GM23248 (cell line): ENCODE measurements around the gene DEFB131A. TPM values are rescaled to one million over a fixed set of nuclear protein-coding genes. Genes with fewer than 3 reads are reported as not detected.
"Not testable (repeated sequence)": the region's sequence is repeated elsewhere in the genome, so short reads cannot be mapped to it uniquely, and the experiment has no call there.

Source experiments
- DNase-seq: peaks from one replicate; pipeline ENCODE4 v3.0.0-alpha.2; 2015
- H2AFZ ChIP-seq: fragments of 200-600 bp; sonication (generic); 2 replicates; pipeline ENCODE4 v1.6.1; 2016; ENCODE audit warnings: antibody characterized with exemption
- H3F3A ChIP-seq: fragments of 200-600 bp; sonication (generic); 2 replicates; pipeline ENCODE4 v1.6.1; 2016; ENCODE audit warnings: mild to moderate bottlenecking, antibody characterized with exemption, mixed run types; ENCODE audit not compliant: insufficient read depth
- H3K27ac ChIP-seq: fragments of 200-600 bp; sonication (generic); 2 replicates; pipeline ENCODE4 v1.5.1; 2016; ENCODE audit warnings: mild to moderate bottlenecking
- H3K27me3 ChIP-seq: fragments of 200-600 bp; sonication (generic); replicated peaks from 2 replicates; pipeline ENCODE4 v1.6.1; 2016; ENCODE audit warnings: mild to moderate bottlenecking; ENCODE audit not compliant: insufficient read depth
- H3K36me3 ChIP-seq: fragments of 200-600 bp; sonication (generic); 2 replicates; pipeline ENCODE4 v1.6.1; 2016; ENCODE audit warnings: low read depth, mild to moderate bottlenecking
- H3K4me1 ChIP-seq: fragments of 200-600 bp; sonication (generic); 2 replicates; pipeline ENCODE4 v1.6.1; 2016; ENCODE audit warnings: mild to moderate bottlenecking; ENCODE audit not compliant: insufficient read depth
- H3K4me2 ChIP-seq: fragments of 200-600 bp; sonication (generic); one replicate; pipeline ENCODE4 v1.6.1; 2016; ENCODE audit warnings: mild to moderate bottlenecking; ENCODE audit not compliant: unreplicated experiment
- H3K4me3 ChIP-seq: fragments of 200-600 bp; sonication (generic); 2 replicates; pipeline ENCODE4 v1.5.1; 2016; ENCODE audit warnings: mild to moderate bottlenecking
- H3K79me2 ChIP-seq: fragments of 200-600 bp; sonication (generic); 2 replicates; pipeline ENCODE4 v1.6.1; 2016; ENCODE audit warnings: mild to moderate bottlenecking; ENCODE audit not compliant: insufficient read depth
- H3K9ac ChIP-seq: fragments of 200-600 bp; sonication (generic); 2 replicates; pipeline ENCODE4 v1.6.1; 2016; ENCODE audit warnings: mild to moderate bottlenecking
- H3K9me2 ChIP-seq: fragments of 200-600 bp; sonication (generic); 2 replicates; pipeline ENCODE4 v1.6.1; 2016; ENCODE audit warnings: mixed run types, mild to moderate bottlenecking, moderate library complexity; ENCODE audit not compliant: insufficient read depth
- H3K9me3 ChIP-seq: fragments of 200-600 bp; sonication (generic); one replicate; pipeline ENCODE4 v1.6.1; 2017; ENCODE audit warnings: low read depth
- H4K20me1 ChIP-seq: fragments of 200-600 bp; sonication (generic); 2 replicates; pipeline ENCODE4 v1.6.0; 2016; ENCODE audit not compliant: insufficient read depth
- WGBS, 2 experiments: methylation state at CpG; one replicate each; pipeline ENCODE4 v1.1.6; 2015 to 2017; ENCODE audit warnings: low lambda C conversion rate in 2 of 2, low coverage in 1 of 2; ENCODE audit errors: missing lambda C conversion rate in 2 of 2; 5-methylcytosine and 5-hydroxymethylcytosine counted together
- in situ Hi-C: fragments of 300-500 bp; cut with MboI; formaldehyde crosslinking; loops from 2 replicates; pipeline ENCODE4 v1.15.0; 2020
- polyA plus RNA-seq: library from polyadenylated mRNA; unstranded; fragments of >200 nt; fragmentation: Nextera tagmentation; extraction: Ambion mirVana; gene quantifications from 2 replicates; pipeline ENCODE4 v1.2.1, GENCODE V29; 2016
- total RNA-seq: library from RNA; depleted of rRNA; stranded (reverse); fragments of >200 nt; shearing (Covaris generic); gene quantifications from 2 replicates; pipeline ENCODE4 v1.2.3, GENCODE V29; 2014

DEFB131A gene
- total and polyA plus RNA-seq, 2 experiments from 2014 or later = not detected

- H3K9me2 ChIP-seq, H4K20me1 ChIP-seq, H3K4me3 ChIP-seq, H3K9ac ChIP-seq, H2AFZ ChIP-seq, DNase-seq, H3K27ac ChIP-seq, H3K27me3 ChIP-seq, H3K9me3 ChIP-seq, H3K79me2 ChIP-seq, H3K4me1 ChIP-seq, H3K4me2 ChIP-seq, H3K36me3 ChIP-seq, H3F3A ChIP-seq, in situ Hi-C loops: not testable (repeated sequence)
- 63 to 66% methylated on average over 12 of the region's 12 CpGs for WGBS, 2 experiments
These were observed 35.9 kb downstream of the DEFB131A start for GRCh38 chr4:9480066-9480465.

GRCh38 chr4:9482871-9483270 lies 38.7 kb downstream of the DEFB131A start:
- H3K4me3 ChIP-seq, H3K9me3 ChIP-seq, H3K9ac ChIP-seq, H3F3A ChIP-seq, H3K4me2 ChIP-seq, H2AFZ ChIP-seq, H3K27me3 ChIP-seq, H3K79me2 ChIP-seq, H3K27ac ChIP-seq, DNase-seq, H3K4me1 ChIP-seq, in situ Hi-C loops, H3K36me3 ChIP-seq, H3K9me2 ChIP-seq, H4K20me1 ChIP-seq: not testable (repeated sequence)
- 54 to 56% methylated on average over 11 of the region's 11 CpGs for WGBS, 2 experiments

- H3K4me3 ChIP-seq, H3F3A ChIP-seq, H3K36me3 ChIP-seq, H3K27ac ChIP-seq, DNase-seq, H3K9me3 ChIP-seq, H3K79me2 ChIP-seq, H3K4me2 ChIP-seq, H3K9me2 ChIP-seq, H3K9ac ChIP-seq, H3K4me1 ChIP-seq, H3K27me3 ChIP-seq, H2AFZ ChIP-seq, in situ Hi-C loops, H4K20me1 ChIP-seq: not testable (repeated sequence)
- 45 to 49% methylated on average over 10 of the region's 10 CpGs for WGBS, 2 experiments
These were observed 39.5 kb downstream of the DEFB131A start for GRCh38 chr4:9483682-9484081.

- H3K9me3 ChIP-seq, H2AFZ ChIP-seq, H4K20me1 ChIP-seq, H3K4me3 ChIP-seq, DNase-seq, H3K4me2 ChIP-seq, H3F3A ChIP-seq, H3K4me1 ChIP-seq, H3K27ac ChIP-seq, in situ Hi-C loops, H3K9me2 ChIP-seq, H3K79me2 ChIP-seq, H3K9ac ChIP-seq, H3K36me3 ChIP-seq, H3K27me3 ChIP-seq: not testable (repeated sequence)
- WGBS, 2 experiments = 41 to 47% methylated on average over 11 of the region's 11 CpGs
These were observed 42.7 kb downstream of the DEFB131A start for GRCh38 chr4:9486880-9487279.

- H3K4me2 ChIP-seq, H2AFZ ChIP-seq, H3K4me1 ChIP-seq, H3K79me2 ChIP-seq, H3F3A ChIP-seq, H3K27ac ChIP-seq, H4K20me1 ChIP-seq, H3K9ac ChIP-seq, H3K27me3 ChIP-seq, DNase-seq, H3K4me3 ChIP-seq, H3K9me2 ChIP-seq, in situ Hi-C loops, H3K9me3 ChIP-seq, H3K36me3 ChIP-seq: not testable (repeated sequence)
- 55 to 60% methylated on average over 15 of the region's 15 CpGs for WGBS, 2 experiments
These were observed 44.6 kb downstream of the DEFB131A start for GRCh38 chr4:9488796-9489195.

GRCh38 chr4:9490496-9490895 lies 46.3 kb downstream of the DEFB131A start:
- H3K36me3 ChIP-seq, H3K4me3 ChIP-seq, H3K4me1 ChIP-seq, DNase-seq, H3K9me2 ChIP-seq, H3K27me3 ChIP-seq, H4K20me1 ChIP-seq, H3F3A ChIP-seq, in situ Hi-C loops, H3K9ac ChIP-seq, H2AFZ ChIP-seq, H3K79me2 ChIP-seq, H3K4me2 ChIP-seq, H3K27ac ChIP-seq, H3K9me3 ChIP-seq: not testable (repeated sequence)
- WGBS, 2 experiments = 49 to 60% methylated on average over 6 to 7 of the region's 7 CpGs

- H3K9me2 ChIP-seq, H2AFZ ChIP-seq, H3K27ac ChIP-seq, H3K9me3 ChIP-seq, H3F3A ChIP-seq, in situ Hi-C loops, H3K4me1 ChIP-seq, H3K79me2 ChIP-seq, H3K9ac ChIP-seq, H3K4me3 ChIP-seq, H3K27me3 ChIP-seq, DNase-seq, H4K20me1 ChIP-seq, H3K36me3 ChIP-seq, H3K4me2 ChIP-seq: not testable (repeated sequence)
- 34 to 53% methylated on average over 4 to 17 of the region's 17 CpGs for WGBS, 2 experiments
These were observed 46.8 kb downstream of the DEFB131A start for GRCh38 chr4:9490986-9491385.

- H3K4me2 ChIP-seq, H4K20me1 ChIP-seq, H3K79me2 ChIP-seq, H3K9me3 ChIP-seq, H3K4me1 ChIP-seq, H3K27me3 ChIP-seq, H3K9ac ChIP-seq, H3K9me2 ChIP-seq, in situ Hi-C loops, H3K27ac ChIP-seq, H3K36me3 ChIP-seq, H3K4me3 ChIP-seq, H2AFZ ChIP-seq, DNase-seq, H3F3A ChIP-seq: not testable (repeated sequence)
- 48 to 56% methylated on average over 14 to 19 of the region's 19 CpGs for WGBS, 2 experiments
These were observed 49.4 kb downstream of the DEFB131A start for GRCh38 chr4:9493589-9493988.
